HCT116 (cell line): ENCODE data around the gene CWC22. TPM values are rescaled to one million over a fixed set of nuclear protein-coding genes. Genes with fewer than 3 reads are reported as not detected.

ENCODE experiments used
- ATAC-seq: fragments of 200-7000 bp; cut with Tn5 transposase; 2 replicates; pipeline ENCODE4 v1.9.1; 2020; ENCODE audit warnings: mild to moderate bottlenecking, moderate library complexity
- BruUV-seq: library from RNA; stranded (reverse); fragments of 400-500 nt; replicated peaks from 2 replicates; lab custom pipeline; 2021; lab: Mats Ljungman, UMichigan
- CTCF ChIA-PET: fragments of 300-600 bp; sonication (Branson Sonifier 250); formaldehyde crosslinking; loops from one replicate; lab custom pipeline; 2021; ENCODE audit warnings: antibody characterized with exemption; lab: Charles Lee
- POLR2A ChIA-PET: fragments of 300-600, 350-600 bp; sonication (Branson Sonifier 250); formaldehyde crosslinking; loops from one replicate; lab custom pipeline; 2021; ENCODE audit warnings: antibody characterized with exemption; lab: Charles Lee
- RAD21 ChIA-PET, 2 experiments: fragments of 300-600 bp; sonication (Branson Sonifier 250); formaldehyde crosslinking; loops; one replicate each; lab custom pipeline; 2023; ENCODE audit warnings: low total read pairs in 2 of 2; ENCODE audit not compliant: uncharacterized antibody in 2 of 2, unreplicated experiment in 2 of 2, low non-redundant PET in 1 of 2; lab: Charles Lee
- DNase-seq: peaks from one replicate; pipeline ENCODE4 v3.0.0-alpha.2; 2010; ENCODE audit warnings: low read depth, low spot score
- H2AFZ ChIP-seq: fragments of 200-600 bp; shearing (Covaris generic), sonication (generic); 2 replicates; pipeline ENCODE4 v1.6.1; 2017; ENCODE audit warnings: low read depth, mixed run types, mixed read lengths, antibody characterized with exemption, low read length; ENCODE audit not compliant: poor library complexity, severe bottlenecking
- H3K27ac ChIP-seq: 2 replicates; pipeline ENCODE4 v1.5.1; 2012; ENCODE audit warnings: low read depth, low read length
- H3K27me3 ChIP-seq: fragments of 200-600 bp; sonication (generic); 2 replicates; pipeline ENCODE4 v1.6.1; 2016; ENCODE audit warnings: mixed run types, low read length, mixed read lengths; ENCODE audit not compliant: insufficient read depth
- H3K36me3 ChIP-seq, 2 experiments: fragments of 200-500 bp in 1 of 2; fragments of 200-600 bp in 1 of 2; sonication (Bioruptor generic) in 1 of 2; sonication (generic) in 1 of 2; 2 replicates each; pipeline versions ENCODE4 v1.5.1 to v1.6.1; 2014 to 2016; ENCODE audit warnings: low read length in 2 of 2, inconsistent platforms in 1 of 2, mixed read lengths in 1 of 2, mixed run types in 1 of 2; ENCODE audit not compliant: insufficient read depth in 2 of 2, control insufficient read depth in 1 of 2
- H3K4me1 ChIP-seq, 2 experiments: fragments of 200-600 bp in 1 of 2; sonication (generic) in 1 of 2; 2 replicates each; pipeline versions ENCODE4 v1.5.1 to v1.6.1; 2012 to 2017; ENCODE audit warnings: low read length in 2 of 2, inconsistent platforms in 1 of 2, mild to moderate bottlenecking in 1 of 2, mixed read lengths in 1 of 2, mixed run types in 1 of 2, moderate library complexity in 1 of 2; ENCODE audit not compliant: insufficient read depth in 2 of 2, control insufficient read depth in 1 of 2
- H3K4me2 ChIP-seq: fragments of 200-600 bp; sonication (generic); 2 replicates; pipeline ENCODE4 v1.6.1; 2017; ENCODE audit warnings: mixed run types, low read length, mixed read lengths
- H3K4me3 ChIP-seq, 2 experiments: fragments of 200-600 bp in 1 of 2; sonication (generic) in 1 of 2; replicated peaks in 1 of 2; 2 replicates each; pipeline ENCODE4 v1.5.1; 2011 to 2016; ENCODE audit warnings: low read length in 2 of 2, control low read depth in 1 of 2, low read depth in 1 of 2, mild to moderate bottlenecking in 1 of 2, mixed read lengths in 1 of 2, mixed run types in 1 of 2
- H3K79me2 ChIP-seq: fragments of 200-600 bp; sonication (generic); 2 replicates; pipeline ENCODE4 v1.6.1; 2017; ENCODE audit warnings: mild to moderate bottlenecking, mixed run types, low read length, moderate library complexity, mixed read lengths; ENCODE audit not compliant: insufficient read depth
- H3K9ac ChIP-seq: fragments of 200-600 bp; sonication (generic); 2 replicates; pipeline ENCODE4 v1.6.1; 2016; ENCODE audit warnings: low read length, mixed read lengths
- H3K9me2 ChIP-seq: fragments of 200-600 bp; sonication (generic), shearing (Covaris generic); 2 replicates; pipeline ENCODE4 v1.6.1; 2017; ENCODE audit warnings: mixed run types, mild to moderate bottlenecking, moderate library complexity; ENCODE audit not compliant: insufficient read depth
- H3K9me3 ChIP-seq, 2 experiments: fragments of 200-500 bp in 1 of 2; fragments of 200-600 bp in 1 of 2; sonication (Bioruptor generic) in 1 of 2; sonication (generic) in 1 of 2; 2 replicates each; pipeline ENCODE4 v1.6.1; 2014 to 2017; ENCODE audit warnings: low read length in 2 of 2, mixed read lengths in 2 of 2, inconsistent platforms in 1 of 2, low read depth in 1 of 2, mild to moderate bottlenecking in 1 of 2, mixed run types in 1 of 2, moderate library complexity in 1 of 2; ENCODE audit not compliant: control insufficient read depth in 1 of 2, insufficient read depth in 1 of 2
- H4K20me1 ChIP-seq: fragments of 200-600 bp; sonication (generic), shearing (Covaris generic); 2 replicates; pipeline ENCODE4 v1.6.1; 2017; ENCODE audit warnings: mixed run types, mild to moderate bottlenecking, moderate library complexity; ENCODE audit not compliant: insufficient read depth
- CBX3 ChIP-seq: IDR thresholded peaks from 2 replicates; pipeline ENCODE4 v1.6.1; 2012; ENCODE audit warnings: low read depth
- CEBPB ChIP-seq: IDR thresholded peaks from 2 replicates; pipeline ENCODE4 v1.6.1; 2012; ENCODE audit warnings: low read depth
- ELF1 ChIP-seq: IDR thresholded peaks from 2 replicates; pipeline ENCODE4 v1.6.1; 2012; ENCODE audit warnings: low read depth, borderline replicate concordance
- EZH2 ChIP-seq: fragments of 200-600 bp; sonication (generic); IDR thresholded peaks from 2 replicates; pipeline ENCODE4 v1.6.1; 2017; ENCODE audit warnings: antibody characterized with exemption, mixed run types
- FOSL1 ChIP-seq: IDR thresholded peaks from 2 replicates; pipeline ENCODE4 v1.6.1; 2012; ENCODE audit warnings: low read depth
- POLR2A ChIP-seq: IDR thresholded peaks from 2 replicates; pipeline ENCODE4 v1.7.0; 2011; ENCODE audit warnings: borderline replicate concordance; ENCODE audit not compliant: insufficient read depth, insufficient read length; ENCODE audit errors: extremely low read depth
- RAD21 ChIP-seq: IDR thresholded peaks from 2 replicates; pipeline ENCODE4 v1.6.1; 2012; ENCODE audit warnings: low read depth, mild to moderate bottlenecking
- SIN3A ChIP-seq: IDR thresholded peaks from 2 replicates; pipeline ENCODE4 v1.6.1; 2012; ENCODE audit warnings: low read depth
- SP1 ChIP-seq: IDR thresholded peaks from 2 replicates; pipeline ENCODE4 v1.6.1; 2012; ENCODE audit warnings: low read depth
- SRF ChIP-seq: IDR thresholded peaks from 2 replicates; pipeline ENCODE4 v1.6.1; 2012; ENCODE audit warnings: low read depth
- YY1 ChIP-seq: IDR thresholded peaks from 2 replicates; pipeline ENCODE4 v1.6.1; 2011; ENCODE audit warnings: low read length, low read depth, moderate library complexity, mild to moderate bottlenecking; ENCODE audit not compliant: insufficient replicate concordance; ENCODE audit errors: extremely low read depth
- ZFX ChIP-seq: fragments of 450-650 bp; IDR thresholded peaks from 2 replicates; pipeline ENCODE4 v1.6.1; 2017
- ZNF274 ChIP-seq: fragments of 200-500 bp; sonication (Bioruptor generic); IDR thresholded peaks from 2 replicates; pipeline ENCODE4 v1.6.1; 2014; ENCODE audit warnings: mild to moderate bottlenecking, low read depth, low read length, inconsistent platforms
- intact Hi-C: fragments of 100-400 bp; cut with micrococcal nuclease; formaldehyde crosslinking; loops from 2 replicates; pipeline ENCODE4 v1.10.0; 2022
- total RNA-seq: library from RNA; stranded (reverse); gene quantifications from one replicate; pipeline ENCODE4 v1.2.1, GENCODE V29; 2021; ENCODE audit not compliant: unreplicated experiment
- TF ChIP-seq, protein P1 (sequence below), 3 experiments: fragments of 200-600 bp in 1 of 3; sonication (generic) in 1 of 3; IDR thresholded peaks in 2 of 3; conservative IDR thresholded peaks in 1 of 3; 2 replicates each; pipeline ENCODE4 v1.5.1; 2012 to 2017; ENCODE audit warnings: low read depth in 2 of 3, low read length in 2 of 3, antibody characterized with exemption in 1 of 3, borderline replicate concordance in 1 of 3, control low read depth in 1 of 3, mild to moderate bottlenecking in 1 of 3, mixed read lengths in 1 of 3, mixed run types in 1 of 3, moderate library complexity in 1 of 3; ENCODE audit not compliant: insufficient read depth in 1 of 3
- TF ChIP-seq, protein P2 (sequence below): IDR thresholded peaks from 2 replicates; pipeline ENCODE4 v1.6.1; 2012
- TF ChIP-seq, protein P3 (sequence below): IDR thresholded peaks from 2 replicates; pipeline ENCODE4 v1.6.1; 2011; ENCODE audit warnings: mild to moderate bottlenecking, low read length, moderate library complexity; ENCODE audit not compliant: insufficient replicate concordance; ENCODE audit errors: extremely low read depth

The CWC22 gene
- total RNA-seq, 1 experiment from 2014 or later, result 24.7 TPM

DNA sequence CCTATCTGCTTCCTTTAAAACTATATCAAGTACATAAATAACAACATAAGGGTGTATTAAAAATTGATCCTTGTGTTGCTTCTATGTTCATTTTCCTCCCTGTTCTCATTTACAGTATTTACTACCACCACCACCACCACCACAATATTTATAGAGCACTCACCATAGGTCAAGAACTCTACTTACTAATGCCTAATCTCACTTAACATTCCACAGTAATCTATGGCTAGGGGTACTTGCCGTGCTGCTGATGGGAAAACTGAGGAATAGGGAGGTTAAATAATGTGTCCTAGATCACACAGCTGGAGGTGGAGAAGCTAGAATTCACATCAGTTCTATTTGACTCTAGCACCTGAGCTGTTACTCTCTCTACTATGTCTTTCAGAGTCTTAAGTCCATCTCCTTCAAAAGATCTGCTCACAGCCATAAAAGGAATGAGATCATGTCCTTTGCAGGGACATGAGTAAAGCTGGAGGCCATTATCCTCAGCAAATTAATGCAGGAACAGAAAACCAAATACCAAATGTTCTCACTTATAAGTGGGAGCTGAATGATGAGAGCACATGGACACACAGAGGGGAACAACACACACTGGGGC lies 91.6 kb downstream of the CWC22 start:
- no peaks in the 10 kb centered on the region for H3K79me2 ChIP-seq
- H3K4me3 ChIP-seq, result no peak overlapping the region
- ATAC-seq (no peak), DNase-seq (no peak)
- POLR2A ChIA-PET, result no interaction called here
- H4K20me1 ChIP-seq, result no peaks in the 10 kb centered on the region
- no peak overlapping the region for H3K27ac ChIP-seq
- H2AFZ ChIP-seq, result no peak overlapping the region
- no peaks in the 10 kb centered on the region for H3K36me3 ChIP-seq
- TF ChIP-seq ZNF274 (no peak), ZFX (no peak), EZH2 (no peak), ELF1 (no peak), CBX3 (no peak), FOSL1 (no peak), SIN3A (no peak), RAD21 (no peak), CEBPB (no peak), SP1 (no peak), SRF (no peak), YY1 (no peak), POLR2A (no peak)
- TF ChIP-seq, protein P1, sequence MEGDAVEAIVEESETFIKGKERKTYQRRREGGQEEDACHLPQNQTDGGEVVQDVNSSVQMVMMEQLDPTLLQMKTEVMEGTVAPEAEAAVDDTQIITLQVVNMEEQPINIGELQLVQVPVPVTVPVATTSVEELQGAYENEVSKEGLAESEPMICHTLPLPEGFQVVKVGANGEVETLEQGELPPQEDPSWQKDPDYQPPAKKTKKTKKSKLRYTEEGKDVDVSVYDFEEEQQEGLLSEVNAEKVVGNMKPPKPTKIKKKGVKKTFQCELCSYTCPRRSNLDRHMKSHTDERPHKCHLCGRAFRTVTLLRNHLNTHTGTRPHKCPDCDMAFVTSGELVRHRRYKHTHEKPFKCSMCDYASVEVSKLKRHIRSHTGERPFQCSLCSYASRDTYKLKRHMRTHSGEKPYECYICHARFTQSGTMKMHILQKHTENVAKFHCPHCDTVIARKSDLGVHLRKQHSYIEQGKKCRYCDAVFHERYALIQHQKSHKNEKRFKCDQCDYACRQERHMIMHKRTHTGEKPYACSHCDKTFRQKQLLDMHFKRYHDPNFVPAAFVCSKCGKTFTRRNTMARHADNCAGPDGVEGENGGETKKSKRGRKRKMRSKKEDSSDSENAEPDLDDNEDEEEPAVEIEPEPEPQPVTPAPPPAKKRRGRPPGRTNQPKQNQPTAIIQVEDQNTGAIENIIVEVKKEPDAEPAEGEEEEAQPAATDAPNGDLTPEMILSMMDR (IDR thresholded peaks at IDR 0.05 in 2 of 3, conservative IDR thresholded peaks at IDR 0.05 in 1 of 3; ENCODE audit: borderline replicate concordance in 1 of 3, insufficient read depth in 1 of 3, low read depth in 2 of 3, low read length in 2 of 3), result no peak
- TF ChIP-seq, protein P2, sequence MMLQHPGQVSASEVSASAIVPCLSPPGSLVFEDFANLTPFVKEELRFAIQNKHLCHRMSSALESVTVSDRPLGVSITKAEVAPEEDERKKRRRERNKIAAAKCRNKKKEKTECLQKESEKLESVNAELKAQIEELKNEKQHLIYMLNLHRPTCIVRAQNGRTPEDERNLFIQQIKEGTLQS, result no peak
- TF ChIP-seq, protein P3, sequence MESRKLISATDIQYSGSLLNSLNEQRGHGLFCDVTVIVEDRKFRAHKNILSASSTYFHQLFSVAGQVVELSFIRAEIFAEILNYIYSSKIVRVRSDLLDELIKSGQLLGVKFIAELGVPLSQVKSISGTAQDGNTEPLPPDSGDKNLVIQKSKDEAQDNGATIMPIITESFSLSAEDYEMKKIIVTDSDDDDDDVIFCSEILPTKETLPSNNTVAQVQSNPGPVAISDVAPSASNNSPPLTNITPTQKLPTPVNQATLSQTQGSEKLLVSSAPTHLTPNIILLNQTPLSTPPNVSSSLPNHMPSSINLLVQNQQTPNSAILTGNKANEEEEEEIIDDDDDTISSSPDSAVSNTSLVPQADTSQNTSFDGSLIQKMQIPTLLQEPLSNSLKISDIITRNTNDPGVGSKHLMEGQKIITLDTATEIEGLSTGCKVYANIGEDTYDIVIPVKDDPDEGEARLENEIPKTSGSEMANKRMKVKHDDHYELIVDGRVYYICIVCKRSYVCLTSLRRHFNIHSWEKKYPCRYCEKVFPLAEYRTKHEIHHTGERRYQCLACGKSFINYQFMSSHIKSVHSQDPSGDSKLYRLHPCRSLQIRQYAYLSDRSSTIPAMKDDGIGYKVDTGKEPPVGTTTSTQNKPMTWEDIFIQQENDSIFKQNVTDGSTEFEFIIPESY, result no peak
- H3K9me2 ChIP-seq, result no peaks in the 10 kb centered on the region
- no peaks in the 10 kb centered on the region for H3K4me1 ChIP-seq
- no peak overlapping the region for H3K9ac ChIP-seq
- CTCF ChIA-PET, result interaction anchor here (1.2 kb wide), 1 partner anchor 17 kb away, joined by 4 read pairs; no protein-coding TSS in a partner anchor
- RAD21 ChIA-PET, result no interaction called here
- intact Hi-C loops, result no loop called here
- H3K9me3 ChIP-seq, result no peaks in the 10 kb centered on the region
- H3K4me2 ChIP-seq, result no peak overlapping the region
- no peaks in the 10 kb centered on the region for H3K27me3 ChIP-seq
- no TSS peak for BruUV-seq
